ENCODE results near the gene WDR62.
"Not testable (repeated sequence)": the region's sequence is repeated elsewhere in the genome, so short reads cannot be mapped to it uniquely, and the experiment has no call there.

Gene WDR62

GRCh38 chr19:36060430-36060829, 5.7 kb downstream of the WDR62 start:
- H3K27me3 ChIP-seq (ENCODE audit: control insufficient read depth, insufficient read depth, low read length): no peaks in the 10 kb centered on the region
- no peak overlapping the region for H3K27ac ChIP-seq (ENCODE audit: low read depth, low read length)
- H3K9me3 ChIP-seq (ENCODE audit: control insufficient read depth, insufficient read depth, low read depth, low read length): no peaks in the 10 kb centered on the region
- no peak overlapping the region for H3K4me3 ChIP-seq (ENCODE audit: low read depth, low read length)
- H3K4me1 ChIP-seq (ENCODE audit: control insufficient read depth, insufficient read depth, low read length): no peaks in the 10 kb centered on the region
- peaks cover 64% of the 10 kb centered on the region for H3K36me3 ChIP-seq (ENCODE audit: control insufficient read depth, insufficient read depth, low read length)
- H3K9ac ChIP-seq (ENCODE audit: low read length): no peak overlapping the region

DNA sequence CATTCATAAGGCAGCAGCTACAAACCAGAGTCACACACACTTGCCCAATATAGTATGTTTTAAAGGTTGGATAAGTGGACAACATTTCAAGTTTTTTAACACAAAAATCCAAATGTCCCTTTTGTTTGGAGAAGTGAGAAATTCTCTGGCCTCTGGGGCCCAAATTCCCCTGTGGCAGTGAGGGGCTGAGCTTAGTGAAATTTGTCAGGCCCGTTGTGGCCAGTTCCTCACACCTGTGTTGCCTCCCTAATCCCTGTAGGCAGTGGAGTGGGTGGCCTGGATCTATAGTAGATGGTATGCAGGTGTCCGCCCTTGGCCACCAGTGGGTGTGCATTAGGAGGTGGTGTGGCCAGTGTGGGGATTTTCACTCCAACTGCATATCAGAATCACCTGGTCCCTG, 6.7 kb downstream of the WDR62 start:
- no peak overlapping the region for H3K9ac ChIP-seq (ENCODE audit: low read length)
- H3K27ac ChIP-seq (ENCODE audit: low read depth, low read length): no peak overlapping the region
- no peak overlapping the region for H3K4me3 ChIP-seq (ENCODE audit: low read depth, low read length)
- H3K9me3 ChIP-seq (ENCODE audit: control insufficient read depth, insufficient read depth, low read depth, low read length): no peaks in the 10 kb centered on the region
- H3K27me3 ChIP-seq (ENCODE audit: control insufficient read depth, insufficient read depth, low read length): no peaks in the 10 kb centered on the region
- no peaks in the 10 kb centered on the region for H3K4me1 ChIP-seq (ENCODE audit: control insufficient read depth, insufficient read depth, low read length)
- peaks cover 74% of the 10 kb centered on the region for H3K36me3 ChIP-seq (ENCODE audit: control insufficient read depth, insufficient read depth, low read length)

GRCh38 chr19:36064826-36065225, 10.1 kb downstream of the WDR62 start:
- H3K27ac ChIP-seq (ENCODE audit: low read depth, low read length): no peak overlapping the region
- H3K4me1 ChIP-seq (ENCODE audit: control insufficient read depth, insufficient read depth, low read length): no peaks in the 10 kb centered on the region
- H3K4me3 ChIP-seq (ENCODE audit: low read depth, low read length): no peak overlapping the region
- H3K9me3 ChIP-seq (ENCODE audit: control insufficient read depth, insufficient read depth, low read depth, low read length): no peaks in the 10 kb centered on the region
- no peak overlapping the region for H3K9ac ChIP-seq (ENCODE audit: low read length)
- peaks cover 74% of the 10 kb centered on the region for H3K36me3 ChIP-seq (ENCODE audit: control insufficient read depth, insufficient read depth, low read length)
- no peaks in the 10 kb centered on the region for H3K27me3 ChIP-seq (ENCODE audit: control insufficient read depth, insufficient read depth, low read length)

DNA sequence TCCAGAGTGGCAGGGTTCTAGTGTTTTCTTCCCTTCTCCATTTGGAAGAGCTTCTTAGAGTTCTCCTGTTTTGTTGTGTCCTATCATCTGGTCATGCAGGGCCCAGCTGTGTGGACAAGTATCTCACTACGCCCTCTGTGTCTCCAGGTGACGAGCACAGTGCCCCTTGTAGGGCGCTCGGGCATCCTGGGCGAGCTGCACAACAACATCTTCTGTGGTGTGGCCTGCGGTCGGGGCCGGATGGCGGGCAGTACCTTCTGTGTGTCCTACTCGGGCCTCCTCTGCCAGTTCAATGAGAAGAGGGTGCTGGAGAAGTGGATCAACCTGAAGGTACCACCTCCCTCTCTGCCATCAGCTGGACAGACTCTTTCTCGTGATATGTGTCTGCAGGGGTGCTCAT, 13.0 kb downstream of the WDR62 start:
- Histone ChIP-seq H3K36me3 (ENCODE audit: control insufficient read depth, insufficient read depth, low read length) (peaks cover 75% of the 10 kb centered on the region), H3K27me3 (ENCODE audit: control insufficient read depth, insufficient read depth, low read length) (no peaks in the 10 kb centered on the region)

DNA sequence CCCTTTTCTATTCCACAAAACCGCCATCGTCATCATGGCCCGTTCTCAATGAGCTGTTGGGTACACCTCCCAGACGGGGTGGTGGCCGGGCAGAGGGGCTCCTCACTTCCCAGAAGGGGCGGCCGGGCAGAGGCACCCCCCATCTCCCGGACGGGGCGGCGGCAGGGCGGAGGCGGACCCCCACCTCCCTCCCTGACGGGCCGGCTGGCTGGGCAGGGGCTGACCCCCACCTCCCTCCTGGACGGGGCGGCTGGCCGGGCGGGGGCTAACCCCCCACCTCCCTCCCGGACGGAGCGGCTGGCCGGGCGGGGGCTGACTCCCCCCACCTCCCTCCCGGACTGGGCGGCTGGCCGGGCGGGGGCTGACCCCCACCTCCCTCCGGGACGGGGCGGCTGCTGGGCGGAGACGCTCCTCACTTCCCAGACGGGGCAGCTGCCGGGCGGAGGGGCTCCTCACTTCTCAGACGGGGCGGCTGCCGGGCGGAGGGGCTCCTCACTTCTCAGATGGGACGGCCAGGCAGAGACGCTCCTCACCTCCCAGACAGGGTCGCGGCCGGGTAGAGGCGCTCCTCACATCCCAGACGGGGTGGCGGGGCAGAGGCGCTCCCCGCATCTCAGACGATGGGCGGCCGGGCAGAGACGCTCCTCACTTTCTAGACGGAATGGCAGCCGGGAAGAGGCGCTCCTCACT, 14.3 kb downstream of the WDR62 start:
- H3K27me3 ChIP-seq (ENCODE audit: control insufficient read depth, insufficient read depth, low read length); H3K9me3 ChIP-seq (ENCODE audit: control insufficient read depth, insufficient read depth, low read depth, low read length); H3K4me3 ChIP-seq (ENCODE audit: low read depth, low read length); H3K9ac ChIP-seq (ENCODE audit: low read length); H3K4me1 ChIP-seq (ENCODE audit: control insufficient read depth, insufficient read depth, low read length); H3K27ac ChIP-seq (ENCODE audit: low read depth, low read length): not testable (repeated sequence)
- peaks cover 78% of the 10 kb centered on the region for H3K36me3 ChIP-seq (ENCODE audit: control insufficient read depth, insufficient read depth, low read length)

More for the DNA sequence above, 13.0 kb downstream of the WDR62 start:
- no peak overlapping the region for H3K4me3 ChIP-seq (ENCODE audit: low read depth, low read length)
- H3K4me1 ChIP-seq (ENCODE audit: control insufficient read depth, insufficient read depth, low read length): no peaks in the 10 kb centered on the region
- H3K27ac ChIP-seq (ENCODE audit: low read depth, low read length): no peak overlapping the region
- H3K9ac ChIP-seq (ENCODE audit: low read length): no peak overlapping the region
- no peaks in the 10 kb centered on the region for H3K9me3 ChIP-seq (ENCODE audit: control insufficient read depth, insufficient read depth, low read depth, low read length)

- peaks cover 80% of the 10 kb centered on the region for H3K36me3 ChIP-seq (ENCODE audit: control insufficient read depth, insufficient read depth, low read length)
- H3K4me3 ChIP-seq (ENCODE audit: low read depth, low read length): no peak overlapping the region
- no peak overlapping the region for H3K9ac ChIP-seq (ENCODE audit: low read length)
- H3K27ac ChIP-seq (ENCODE audit: low read depth, low read length): no peak overlapping the region
- H3K4me1 ChIP-seq (ENCODE audit: control insufficient read depth, insufficient read depth, low read length): no peaks in the 10 kb centered on the region
- no peaks in the 10 kb centered on the region for H3K27me3 ChIP-seq (ENCODE audit: control insufficient read depth, insufficient read depth, low read length)
- no peaks in the 10 kb centered on the region for H3K9me3 ChIP-seq (ENCODE audit: control insufficient read depth, insufficient read depth, low read depth, low read length)
These were observed 17.4 kb downstream of the WDR62 start for GRCh38 chr19:36072081-36072480.

- no peaks in the 10 kb centered on the region for H3K9me3 ChIP-seq (ENCODE audit: control insufficient read depth, insufficient read depth, low read depth, low read length)
- no peaks in the 10 kb centered on the region for H3K4me1 ChIP-seq (ENCODE audit: control insufficient read depth, insufficient read depth, low read length)
- H3K36me3 ChIP-seq (ENCODE audit: control insufficient read depth, insufficient read depth, low read length): peaks cover 74% of the 10 kb centered on the region
- no peak overlapping the region for H3K4me3 ChIP-seq (ENCODE audit: low read depth, low read length)
- H3K27me3 ChIP-seq (ENCODE audit: control insufficient read depth, insufficient read depth, low read length): no peaks in the 10 kb centered on the region
- no peak overlapping the region for H3K27ac ChIP-seq (ENCODE audit: low read depth, low read length)
- no peak overlapping the region for H3K9ac ChIP-seq (ENCODE audit: low read length)
These were observed 18.6 kb downstream of the WDR62 start for GRCh38 chr19:36073121-36073876.

DNA sequence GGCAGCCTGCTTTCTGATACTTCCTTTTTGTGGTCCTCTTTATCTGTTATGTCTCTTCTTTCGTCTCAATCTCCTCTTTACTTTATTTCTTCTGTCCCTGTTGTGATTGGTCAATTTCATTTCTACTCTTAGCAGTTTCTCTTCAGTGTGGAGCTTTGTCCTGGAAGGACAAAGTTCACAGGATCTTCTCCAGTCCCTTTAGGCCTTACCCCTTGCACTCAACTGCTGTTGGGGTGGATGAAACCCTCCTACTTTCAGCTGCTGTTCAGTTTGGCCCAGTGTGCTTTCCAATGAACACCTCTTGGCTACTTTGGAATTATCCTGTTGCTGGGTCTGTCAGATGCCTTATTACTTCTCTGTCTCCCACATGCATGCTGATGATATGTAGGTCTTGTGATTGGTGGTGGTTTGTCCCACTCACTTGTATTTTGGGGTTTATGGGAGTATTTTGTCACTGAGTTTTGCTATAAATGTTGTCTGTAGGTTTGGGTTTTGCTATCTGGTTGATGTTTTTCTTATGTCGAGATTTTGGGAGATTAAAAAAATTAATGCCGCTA, 24.8 kb downstream of the WDR62 start:
- peaks cover 81% of the 10 kb centered on the region for H3K36me3 ChIP-seq (ENCODE audit: control insufficient read depth, insufficient read depth, low read length)
- H3K4me3 ChIP-seq (ENCODE audit: low read depth, low read length): no peak overlapping the region

DNA sequence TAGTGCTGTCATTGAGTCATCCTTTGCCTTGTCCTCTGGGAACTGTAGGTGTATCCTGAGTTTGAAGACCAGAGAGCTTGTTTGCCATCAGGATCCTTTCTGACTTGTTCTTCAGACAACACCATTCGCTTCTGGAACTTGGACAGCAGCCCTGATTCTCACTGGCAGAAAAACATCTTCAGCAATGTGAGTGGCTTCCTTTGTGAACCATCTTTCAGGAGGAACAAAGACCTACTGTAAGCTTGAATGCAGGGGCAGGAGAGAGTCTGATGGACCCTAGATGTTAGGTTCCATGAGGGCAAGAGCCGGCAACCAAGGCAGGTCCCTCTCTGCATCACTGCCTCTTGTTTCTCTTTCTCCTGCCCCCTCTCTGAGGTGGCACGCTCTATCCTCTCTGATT, 26.7 kb downstream of the WDR62 start:
- Histone ChIP-seq H3K27ac (ENCODE audit: low read depth, low read length) (no peak overlapping the region), H3K36me3 (ENCODE audit: control insufficient read depth, insufficient read depth, low read length) (peaks cover 81% of the 10 kb centered on the region), H3K9ac (ENCODE audit: low read length) (no peak overlapping the region), H3K9me3 (ENCODE audit: control insufficient read depth, insufficient read depth, low read depth, low read length) (no peaks in the 10 kb centered on the region), H3K4me1 (ENCODE audit: control insufficient read depth, insufficient read depth, low read length) (no peaks in the 10 kb centered on the region), H3K27me3 (ENCODE audit: control insufficient read depth, insufficient read depth, low read length) (no peaks in the 10 kb centered on the region), H3K4me3 (ENCODE audit: low read depth, low read length) (no peak overlapping the region)

More for the DNA sequence above, 24.8 kb downstream of the WDR62 start:
- no peak overlapping the region for H3K27ac ChIP-seq (ENCODE audit: low read depth, low read length)
- no peaks in the 10 kb centered on the region for H3K9me3 ChIP-seq (ENCODE audit: control insufficient read depth, insufficient read depth, low read depth, low read length)
- H3K4me1 ChIP-seq (ENCODE audit: control insufficient read depth, insufficient read depth, low read length): no peaks in the 10 kb centered on the region
- no peak overlapping the region for H3K9ac ChIP-seq (ENCODE audit: low read length)
- no peaks in the 10 kb centered on the region for H3K27me3 ChIP-seq (ENCODE audit: control insufficient read depth, insufficient read depth, low read length)

- Histone ChIP-seq H3K9me3 (ENCODE audit: control insufficient read depth, insufficient read depth, low read depth, low read length) (no peaks in the 10 kb centered on the region), H3K4me1 (ENCODE audit: control insufficient read depth, insufficient read depth, low read length) (no peaks in the 10 kb centered on the region), H3K4me3 (ENCODE audit: low read depth, low read length) (no peak overlapping the region), H3K27ac (ENCODE audit: low read depth, low read length) (no peak overlapping the region), H3K36me3 (ENCODE audit: control insufficient read depth, insufficient read depth, low read length) (peaks cover 82% of the 10 kb centered on the region), H3K27me3 (ENCODE audit: control insufficient read depth, insufficient read depth, low read length) (no peaks in the 10 kb centered on the region), H3K9ac (ENCODE audit: low read length) (no peak overlapping the region)
These were observed 27.2 kb downstream of the WDR62 start for GRCh38 chr19:36081894-36082293.

DNA sequence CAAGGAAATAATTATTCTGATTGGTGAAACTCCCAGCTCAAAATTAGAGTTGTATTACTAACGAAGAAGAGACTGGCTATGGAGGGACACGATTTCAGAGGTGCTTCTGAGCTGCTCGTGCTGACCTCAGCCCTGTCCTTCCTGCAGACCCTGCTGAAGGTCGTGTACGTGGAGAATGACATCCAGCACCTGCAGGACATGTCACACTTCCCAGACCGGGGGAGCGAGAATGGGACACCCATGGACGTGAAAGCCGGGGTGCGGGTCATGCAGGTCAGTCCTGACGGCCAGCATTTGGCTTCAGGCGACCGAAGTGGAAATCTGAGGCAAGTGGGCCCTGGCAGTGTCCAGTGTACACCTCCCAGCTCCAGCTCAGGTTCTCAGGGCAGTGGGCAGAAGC, 28.2 kb downstream of the WDR62 start:
- Histone ChIP-seq H3K9ac (ENCODE audit: low read length) (no peak overlapping the region), H3K4me1 (ENCODE audit: control insufficient read depth, insufficient read depth, low read length) (no peaks in the 10 kb centered on the region), H3K27ac (ENCODE audit: low read depth, low read length) (no peak overlapping the region), H3K27me3 (ENCODE audit: control insufficient read depth, insufficient read depth, low read length) (no peaks in the 10 kb centered on the region), H3K9me3 (ENCODE audit: control insufficient read depth, insufficient read depth, low read depth, low read length) (no peaks in the 10 kb centered on the region), H3K36me3 (ENCODE audit: control insufficient read depth, insufficient read depth, low read length) (peaks cover 84% of the 10 kb centered on the region), H3K4me3 (ENCODE audit: low read depth, low read length) (no peak overlapping the region)
